ENCODE measurements around the gene RPL35.

The RPL35 gene

DNA sequence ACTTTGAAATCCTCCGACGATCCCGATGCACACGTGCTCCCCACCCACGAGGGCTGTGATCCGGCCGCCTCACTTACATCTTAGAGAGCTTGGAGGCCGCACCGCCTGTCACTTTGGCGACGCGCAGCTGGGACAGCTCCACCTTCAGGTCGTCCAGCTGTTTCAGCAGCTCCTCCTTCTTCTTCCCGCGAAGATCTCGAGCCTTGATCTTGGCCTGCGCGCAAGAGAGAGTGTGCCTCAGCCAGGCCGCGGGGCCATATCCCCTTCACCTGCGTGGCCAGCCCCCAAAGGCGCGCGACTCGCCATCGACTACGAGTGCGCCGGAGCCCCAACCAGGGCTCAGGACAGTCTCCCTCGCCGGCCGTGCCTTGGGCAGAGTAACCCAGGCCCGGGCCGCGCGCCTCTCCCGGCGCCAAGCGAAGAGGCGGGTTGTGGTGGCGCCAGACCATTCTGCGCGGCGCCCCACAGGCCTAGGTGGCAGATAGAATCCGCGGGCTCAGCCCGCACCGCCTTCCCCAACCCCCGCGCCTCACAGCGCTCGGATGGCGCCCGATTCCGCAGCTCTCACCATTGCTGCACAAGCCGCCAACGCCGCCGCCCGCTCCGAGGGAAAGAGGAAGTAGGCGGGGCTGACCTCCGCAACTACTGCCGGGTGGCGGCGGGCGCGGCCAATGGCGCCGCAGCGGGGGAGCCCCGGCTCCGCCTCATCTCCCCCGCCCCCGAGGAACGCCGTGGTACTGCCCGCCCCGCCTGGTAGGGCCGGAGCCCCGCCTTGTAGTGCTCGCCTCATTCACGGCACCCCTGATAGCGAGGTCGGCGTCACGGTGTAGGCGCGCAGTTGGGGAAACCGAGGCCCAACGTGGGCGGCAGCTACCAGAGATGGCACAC is at the start of gene RPL35, which contains the start of gene ARPC5L:
TSS of gene RPL35 (minus strand) at position 616 of the 888 bp plus-strand sequence. CDS start at position 571, 45 bp downstream.
TSS of gene ARPC5L (plus strand) at position 789 of the 888 bp plus-strand sequence. CDS start 7,161 bp downstream, outside the sequence.
- Mint-ChIP-seq H3K27me3 (no peaks in the 10 kb centered on the region), H3K9me3 (no peaks in the 10 kb centered on the region), H3K36me3 (ENCODE audit: low read depth) (peaks cover 59% of the 10 kb centered on the region), H3K4me1 (ENCODE audit: low read depth) (peaks cover 37% of the 10 kb centered on the region), H3K4me3 (peak within 1 kb of the TSS; percentile 94), H3K27ac (peak within 1 kb of the TSS; percentile 93)
- intact Hi-C loops (cut with micrococcal nuclease) = loop anchor here (5.0 kb wide), 1 partner anchor 81 kb away; the partner anchor contains the start of gene GOLGA1

DNA sequence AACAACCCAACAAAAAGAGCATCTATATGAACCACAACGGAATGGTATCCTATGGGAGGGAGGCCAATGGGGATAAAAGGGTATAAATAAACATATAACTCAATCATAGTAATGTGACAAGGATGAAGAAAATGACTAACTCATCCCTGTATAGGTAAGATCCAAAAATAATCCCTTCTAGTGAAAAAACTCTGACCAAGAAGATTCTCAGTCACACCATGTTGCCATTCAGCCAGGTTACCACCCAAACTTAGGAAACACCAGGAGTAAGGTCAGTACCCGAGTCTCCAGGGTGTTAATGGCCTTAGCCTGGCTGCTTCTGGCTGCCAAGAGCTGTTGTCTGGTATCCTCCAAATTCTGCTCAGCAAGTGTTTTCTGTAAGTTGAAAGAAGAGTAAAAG is 46.3 kb upstream of the RPL35 start:
- Mint-ChIP-seq H3K27ac (no peak overlapping the region), H3K4me3 (no peak overlapping the region), H3K27me3 (no peaks in the 10 kb centered on the region), H3K9me3 (no peaks in the 10 kb centered on the region), H3K4me1 (ENCODE audit: low read depth) (no peaks in the 10 kb centered on the region), H3K36me3 (ENCODE audit: low read depth) (peaks cover 88% of the 10 kb centered on the region)
- intact Hi-C loops (cut with micrococcal nuclease) = no loop called here

DNA sequence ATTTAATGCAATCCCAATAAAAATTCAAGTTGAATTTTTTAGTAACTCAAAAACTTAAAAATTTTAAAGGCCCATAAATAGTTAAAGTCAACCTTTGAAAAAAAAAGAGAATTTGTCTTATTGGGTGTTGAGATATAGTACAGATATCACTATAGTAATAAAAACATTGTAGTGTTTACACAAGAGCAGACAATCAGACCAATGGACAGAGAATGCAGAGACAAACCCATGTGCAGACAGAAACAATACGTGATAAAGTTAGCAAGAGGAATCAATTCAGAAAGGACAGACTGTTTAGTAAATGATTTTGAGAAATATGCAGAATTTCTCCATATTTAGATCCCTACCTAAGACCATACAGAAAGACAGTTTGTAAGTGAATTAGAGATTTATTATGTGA is 45.2 kb upstream of the RPL35 start:
- peaks cover 88% of the 10 kb centered on the region for H3K36me3 Mint-ChIP-seq (ENCODE audit: low read depth)
- intact Hi-C loops (cut with micrococcal nuclease) = no loop called here
- no peak overlapping the region for H3K27ac Mint-ChIP-seq
- no peaks in the 10 kb centered on the region for H3K27me3 Mint-ChIP-seq
- H3K9me3 Mint-ChIP-seq = no peaks in the 10 kb centered on the region
- H3K4me3 Mint-ChIP-seq = no peak overlapping the region
- H3K4me1 Mint-ChIP-seq (ENCODE audit: low read depth) = no peaks in the 10 kb centered on the region

DNA sequence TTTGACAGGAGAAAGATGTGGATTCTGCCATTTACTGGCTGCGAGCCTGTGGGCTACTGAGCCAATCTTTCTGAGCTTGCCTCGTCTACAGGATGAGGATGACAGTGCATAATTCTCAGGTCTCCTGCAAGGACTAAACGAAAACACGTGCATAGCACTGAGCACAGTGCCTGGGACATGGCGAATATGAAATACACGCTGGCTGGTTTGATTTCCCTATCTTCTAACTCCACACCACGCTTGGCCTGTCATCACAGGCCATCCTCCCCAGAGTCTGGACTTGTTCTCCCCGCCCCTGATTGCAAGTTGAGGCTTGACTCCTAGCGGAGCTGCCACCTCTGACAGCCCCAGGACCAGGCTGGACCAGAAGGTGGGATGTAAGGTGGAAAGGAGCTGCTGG is 38.1 kb upstream of the RPL35 start:
- H3K9me3 Mint-ChIP-seq = no peaks in the 10 kb centered on the region
- H3K4me1 Mint-ChIP-seq (ENCODE audit: low read depth) = no peaks in the 10 kb centered on the region
- H3K4me3 Mint-ChIP-seq = no peak overlapping the region
- peaks cover 99% of the 10 kb centered on the region for H3K36me3 Mint-ChIP-seq (ENCODE audit: low read depth)
- no peak overlapping the region for H3K27ac Mint-ChIP-seq
- intact Hi-C loops (cut with micrococcal nuclease) = no loop called here
- no peaks in the 10 kb centered on the region for H3K27me3 Mint-ChIP-seq

DNA sequence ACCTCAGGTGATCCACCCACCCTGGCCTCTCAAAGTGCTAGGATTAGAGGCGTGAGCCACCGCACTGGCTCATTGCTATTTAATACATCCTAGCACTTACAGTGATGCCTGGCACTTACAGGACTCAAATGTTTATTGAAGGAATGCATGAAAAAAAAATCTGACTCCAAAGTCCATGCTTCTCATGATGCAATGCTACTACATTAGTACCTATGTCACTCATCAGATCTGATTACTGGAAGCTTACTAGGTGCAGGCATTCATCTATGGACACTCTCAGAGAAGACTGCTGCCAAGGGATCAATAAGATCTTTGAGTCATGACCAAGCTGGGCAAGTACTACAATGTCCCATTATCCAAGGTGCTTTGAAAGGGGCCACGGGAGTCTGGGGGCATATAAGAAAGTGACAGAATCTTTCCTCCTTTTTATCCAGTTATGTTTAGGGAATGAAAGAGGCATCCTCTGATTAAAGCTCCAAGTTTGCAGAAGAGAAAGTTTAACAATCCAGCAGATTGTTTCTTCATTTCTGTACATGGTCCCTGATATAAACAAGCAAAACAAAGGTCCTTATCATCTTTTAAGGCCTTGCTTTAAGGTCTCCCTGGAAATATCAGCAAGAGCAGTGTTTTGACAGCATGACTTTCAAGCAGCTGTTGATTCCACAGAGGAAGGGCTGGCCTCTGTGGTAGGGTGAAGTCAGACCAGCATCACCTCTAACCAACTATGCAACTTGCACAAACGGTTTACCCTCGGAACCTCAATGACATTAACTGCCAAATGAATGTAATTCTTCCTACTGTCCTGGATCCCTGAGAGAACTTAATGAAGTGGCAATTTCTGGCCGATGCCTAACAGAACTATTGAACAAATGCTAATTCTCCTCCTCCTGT is 36.1 kb upstream of the RPL35 start:
- Mint-ChIP-seq H3K4me3 (no peak overlapping the region), H3K27me3 (no peaks in the 10 kb centered on the region), H3K27ac (no peak overlapping the region), H3K4me1 (ENCODE audit: low read depth) (no peaks in the 10 kb centered on the region), H3K9me3 (no peaks in the 10 kb centered on the region), H3K36me3 (ENCODE audit: low read depth) (peaks cover 98% of the 10 kb centered on the region)
- intact Hi-C loops (cut with micrococcal nuclease) = no loop called here

DNA sequence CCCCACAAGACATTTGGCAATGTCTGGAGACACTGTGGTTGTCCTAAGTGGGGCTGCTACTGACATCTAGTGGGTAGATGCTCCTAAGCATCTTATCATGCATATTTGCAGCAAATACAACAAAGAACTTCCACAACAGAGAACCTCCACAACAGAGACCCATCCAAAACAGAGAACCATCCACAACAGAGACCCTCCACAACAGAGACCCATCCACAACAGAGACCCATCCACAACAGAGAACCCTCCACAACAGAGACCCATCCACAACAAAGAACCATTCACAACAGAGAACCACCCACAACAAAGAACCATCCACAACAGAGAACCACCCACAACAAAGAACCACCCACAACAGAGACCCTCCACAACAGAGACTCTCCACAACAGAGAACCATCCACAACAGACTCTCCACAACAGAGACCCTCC is 33.0 kb upstream of the RPL35 start:
- no peak overlapping the region for H3K27ac Mint-ChIP-seq
- intact Hi-C loops (cut with micrococcal nuclease) = no loop called here

DNA sequence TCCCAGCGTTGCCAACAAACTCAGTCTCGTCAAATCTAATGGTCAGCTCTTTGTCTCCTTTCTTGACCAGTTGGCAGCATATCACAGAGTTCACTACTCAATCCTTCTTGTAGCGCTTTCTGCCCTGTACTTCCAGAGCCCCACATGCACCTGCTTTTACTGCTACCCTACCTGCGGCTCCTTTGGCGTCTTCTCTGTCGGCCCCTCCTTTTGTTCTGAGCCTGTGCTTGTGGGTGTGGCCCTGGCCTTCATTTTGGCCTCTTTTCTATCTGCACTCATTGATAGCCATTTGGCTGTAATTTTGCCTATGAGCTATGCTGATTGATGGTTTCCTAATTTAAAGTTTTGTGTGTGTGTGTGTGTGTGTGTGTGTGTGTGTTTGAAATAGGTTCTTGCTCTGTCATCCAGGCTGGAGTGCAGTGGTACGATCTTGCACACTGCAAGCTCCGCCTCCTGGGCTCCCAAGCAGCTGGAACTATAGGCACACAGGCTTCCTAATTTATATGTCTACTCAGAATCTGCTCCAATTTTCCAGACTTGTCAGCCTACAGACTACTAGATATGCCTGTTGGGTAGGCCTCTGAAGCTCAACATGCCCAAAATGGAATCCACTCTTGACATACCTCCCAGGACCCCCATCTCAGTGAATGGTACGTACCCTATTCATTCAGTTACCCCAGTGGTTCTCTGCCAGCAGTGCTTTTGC is 32.4 kb upstream of the RPL35 start:
- Mint-ChIP-seq H3K27ac (no peak overlapping the region), H3K36me3 (ENCODE audit: low read depth) (peaks cover 99% of the 10 kb centered on the region), H3K27me3 (no peaks in the 10 kb centered on the region)

More for the DNA sequence above, 33.0 kb upstream of the RPL35 start:
- no peaks in the 10 kb centered on the region for H3K27me3 Mint-ChIP-seq
- no peak overlapping the region for H3K4me3 Mint-ChIP-seq
- H3K4me1 Mint-ChIP-seq (ENCODE audit: low read depth) = no peaks in the 10 kb centered on the region
- H3K9me3 Mint-ChIP-seq = no peaks in the 10 kb centered on the region
- H3K36me3 Mint-ChIP-seq (ENCODE audit: low read depth) = peaks cover 99% of the 10 kb centered on the region

DNA sequence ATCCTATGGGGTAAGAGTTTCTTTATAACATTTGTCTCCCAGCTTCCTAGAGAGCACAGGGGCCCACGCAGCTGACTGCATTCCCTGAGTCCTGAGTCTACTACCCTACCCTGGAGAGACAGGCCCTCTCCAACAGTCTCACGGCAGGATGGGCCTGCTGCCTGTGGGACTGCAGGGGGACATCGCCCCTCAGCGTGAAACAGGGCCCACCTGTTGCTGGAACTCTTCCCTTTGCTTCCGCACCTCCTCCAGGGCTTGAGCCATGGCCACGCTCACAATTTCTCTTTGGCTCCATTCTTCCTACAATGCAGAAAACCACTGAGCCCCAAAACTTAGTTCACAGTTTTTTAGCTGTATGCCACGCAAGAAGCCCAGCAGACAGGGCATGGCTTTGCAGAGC is 28.4 kb upstream of the RPL35 start:
- Mint-ChIP-seq H3K9me3 (no peaks in the 10 kb centered on the region), H3K4me1 (ENCODE audit: low read depth) (no peaks in the 10 kb centered on the region), H3K27ac (no peak overlapping the region), H3K27me3 (no peaks in the 10 kb centered on the region), H3K36me3 (ENCODE audit: low read depth) (peaks cover 97% of the 10 kb centered on the region), H3K4me3 (no peak overlapping the region)
- intact Hi-C loops (cut with micrococcal nuclease) = no loop called here

More for the DNA sequence above, 32.4 kb upstream of the RPL35 start:
- intact Hi-C loops (cut with micrococcal nuclease) = no loop called here
- Mint-ChIP-seq H3K4me1 (ENCODE audit: low read depth) (no peaks in the 10 kb centered on the region), H3K4me3 (no peak overlapping the region), H3K9me3 (no peaks in the 10 kb centered on the region)

DNA sequence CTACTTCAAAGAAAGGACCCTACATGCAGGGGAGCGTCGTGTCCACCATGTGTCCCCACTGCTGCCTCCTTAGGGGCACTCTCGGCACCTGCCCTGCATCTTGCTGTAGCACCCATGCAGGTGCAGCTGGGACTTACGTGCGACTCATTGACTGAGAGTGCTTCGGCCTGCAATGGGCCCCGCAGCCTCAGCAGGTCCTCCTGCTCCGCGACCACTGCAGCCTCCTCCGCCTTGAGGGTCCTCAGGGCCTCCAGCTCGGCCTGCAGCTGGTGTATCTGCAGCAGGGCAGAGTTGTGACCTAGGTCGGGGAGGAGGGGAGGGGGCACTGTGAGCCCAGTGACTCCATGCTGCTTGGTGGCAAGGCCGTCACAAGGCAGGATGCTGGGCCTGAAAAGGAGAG is 27.2 kb upstream of the RPL35 start:
- H3K4me1 Mint-ChIP-seq (ENCODE audit: low read depth) = no peaks in the 10 kb centered on the region
- peaks cover 97% of the 10 kb centered on the region for H3K36me3 Mint-ChIP-seq (ENCODE audit: low read depth)
- H3K27me3 Mint-ChIP-seq = no peaks in the 10 kb centered on the region
- no peak overlapping the region for H3K27ac Mint-ChIP-seq
- no peaks in the 10 kb centered on the region for H3K9me3 Mint-ChIP-seq
- H3K4me3 Mint-ChIP-seq = no peak overlapping the region
- intact Hi-C loops (cut with micrococcal nuclease) = no loop called here

DNA sequence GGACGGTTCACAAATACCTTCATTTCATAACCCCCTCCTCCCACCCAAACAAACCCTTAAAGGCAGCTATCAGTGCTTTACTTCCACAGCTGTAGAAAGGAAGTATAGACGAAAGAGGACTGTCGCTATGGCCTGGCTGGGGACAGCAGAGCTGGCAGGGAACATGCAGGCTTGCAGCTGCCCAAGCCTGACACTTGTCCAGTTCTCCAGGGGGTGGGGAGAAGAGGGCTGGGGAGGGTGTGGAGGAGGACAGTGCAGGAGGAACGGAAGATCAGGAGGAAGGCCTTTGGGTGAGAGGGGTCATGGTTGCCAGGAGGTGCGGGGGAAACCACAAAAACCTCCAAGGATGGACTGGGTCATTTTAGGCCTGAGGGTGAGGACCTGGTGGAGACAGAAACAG is 26.1 kb upstream of the RPL35 start:
- no peaks in the 10 kb centered on the region for H3K4me1 Mint-ChIP-seq (ENCODE audit: low read depth)
- no peak overlapping the region for H3K27ac Mint-ChIP-seq
- H3K4me3 Mint-ChIP-seq = no peak overlapping the region
- no peaks in the 10 kb centered on the region for H3K9me3 Mint-ChIP-seq
- peaks cover 97% of the 10 kb centered on the region for H3K36me3 Mint-ChIP-seq (ENCODE audit: low read depth)
- no peaks in the 10 kb centered on the region for H3K27me3 Mint-ChIP-seq
- intact Hi-C loops (cut with micrococcal nuclease) = no loop called here

DNA sequence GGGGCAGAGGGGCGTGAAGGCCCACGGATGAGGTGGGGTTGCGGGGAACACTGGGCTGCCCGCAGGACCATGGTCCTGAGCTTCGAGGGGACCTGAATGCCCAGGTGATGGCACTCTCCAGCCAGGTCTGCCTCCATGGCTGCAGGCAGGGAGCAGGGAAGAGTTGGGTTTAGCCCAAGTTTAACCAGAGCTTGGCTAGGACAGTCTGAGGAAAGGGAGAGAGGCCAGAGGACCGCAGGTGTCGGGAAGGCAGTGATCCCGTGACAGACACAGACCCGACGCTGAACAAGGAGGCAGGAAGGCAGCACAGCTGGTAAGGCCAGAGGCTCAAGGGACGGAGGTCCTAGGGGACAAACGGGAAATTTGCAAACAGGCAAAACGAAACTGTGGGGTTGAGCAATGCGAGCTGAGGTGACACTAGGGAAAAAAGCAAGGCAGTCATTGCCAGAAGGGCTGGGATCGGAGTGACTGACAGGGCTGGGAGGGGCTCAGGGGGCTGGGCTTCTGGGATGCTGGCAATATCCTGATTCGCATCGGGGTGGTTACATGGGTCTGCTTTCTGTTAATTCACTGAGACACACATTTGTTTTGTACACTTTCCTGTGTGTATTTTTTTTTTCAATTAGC is 25.2 kb upstream of the RPL35 start:
- no peak overlapping the region for H3K27ac Mint-ChIP-seq
- no peaks in the 10 kb centered on the region for H3K9me3 Mint-ChIP-seq
- H3K4me3 Mint-ChIP-seq = no peak overlapping the region
- H3K36me3 Mint-ChIP-seq (ENCODE audit: low read depth) = peaks cover 98% of the 10 kb centered on the region
- H3K27me3 Mint-ChIP-seq = no peaks in the 10 kb centered on the region
- no peaks in the 10 kb centered on the region for H3K4me1 Mint-ChIP-seq (ENCODE audit: low read depth)
- intact Hi-C loops (cut with micrococcal nuclease) = no loop called here

DNA sequence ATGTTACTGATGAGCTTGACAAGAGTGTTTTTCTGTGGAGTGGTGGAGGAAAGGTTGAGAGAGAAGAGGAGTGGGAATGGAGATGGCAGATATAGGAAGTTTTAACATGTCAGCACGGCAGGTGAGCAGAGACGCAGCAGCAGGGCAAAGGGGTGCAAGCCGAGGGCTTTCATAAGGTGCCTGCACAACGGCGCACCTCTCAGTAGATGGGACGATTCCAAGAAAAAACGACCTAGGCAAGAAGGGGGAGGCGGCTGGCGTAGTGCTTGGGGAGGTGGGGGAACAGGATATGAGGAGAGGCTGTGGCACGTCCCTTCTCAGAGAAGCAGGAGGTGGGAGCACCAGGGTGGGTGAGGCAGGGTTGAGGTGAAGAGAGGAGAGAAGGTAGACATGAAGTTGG is 24.7 kb upstream of the RPL35 start:
- no peak overlapping the region for H3K27ac Mint-ChIP-seq
- intact Hi-C loops (cut with micrococcal nuclease) = no loop called here
- H3K4me3 Mint-ChIP-seq = no peak overlapping the region
- H3K4me1 Mint-ChIP-seq (ENCODE audit: low read depth) = no peaks in the 10 kb centered on the region
- no peaks in the 10 kb centered on the region for H3K27me3 Mint-ChIP-seq
- peaks cover 98% of the 10 kb centered on the region for H3K36me3 Mint-ChIP-seq (ENCODE audit: low read depth)
- no peaks in the 10 kb centered on the region for H3K9me3 Mint-ChIP-seq

DNA sequence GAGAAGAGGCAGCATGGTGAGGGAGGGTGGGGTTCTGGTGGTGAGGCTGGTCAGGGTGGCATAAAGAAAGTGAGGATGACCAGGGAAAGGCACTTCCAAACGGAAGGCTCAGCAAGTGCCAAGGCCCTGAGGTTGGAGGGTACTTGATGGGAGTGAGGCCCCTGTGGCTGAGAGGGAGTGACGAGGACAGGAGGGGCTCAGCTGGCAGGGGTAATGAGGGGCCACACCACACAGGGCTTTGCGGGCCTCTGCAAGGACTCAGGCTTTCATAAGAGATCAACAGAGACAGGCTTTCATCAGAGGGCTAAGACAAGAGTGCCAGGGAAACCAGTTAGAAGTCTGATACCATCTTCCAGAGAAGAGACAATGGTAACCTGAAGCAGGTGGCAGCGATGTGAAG is 23.8 kb upstream of the RPL35 start:
- no peaks in the 10 kb centered on the region for H3K27me3 Mint-ChIP-seq
- no peaks in the 10 kb centered on the region for H3K4me1 Mint-ChIP-seq (ENCODE audit: low read depth)
- H3K9me3 Mint-ChIP-seq = no peaks in the 10 kb centered on the region
- intact Hi-C loops (cut with micrococcal nuclease) = no loop called here
- H3K4me3 Mint-ChIP-seq = no peak overlapping the region
- H3K27ac Mint-ChIP-seq = no peak overlapping the region
- H3K36me3 Mint-ChIP-seq (ENCODE audit: low read depth) = peaks cover 98% of the 10 kb centered on the region

All from dendritic cell treated with granulocyte-macrophage colony-stimulating factor and Interleukin-4, amounts not matched to agents 40 ng/mL and 50 ng/mL, for 4 days (primary cell).